Coronary artery (tissue), 2 donors: Measurements from ENCODE around the gene PIK3R1.

Experiments
- DNase-seq: peaks from one replicate; pipeline ENCODE4 v3.0.0-alpha.2; 2017; ENCODE audit warnings: low spot score
- H3K27ac ChIP-seq, 2 donors: fragments of 200-600 bp; sonication (generic); one replicate each; pipeline ENCODE4 v1.5.1; 2016 to 2019
- H3K4me3 ChIP-seq: fragments of 200-600 bp; sonication (generic); 2 replicates; pipeline ENCODE4 v1.5.1; 2016; ENCODE audit warnings: mild to moderate bottlenecking, moderate library complexity
- CTCF ChIP-seq: fragments of 200-600 bp; sonication (generic); IDR thresholded peaks from one replicate; pipeline ENCODE4 v1.5.1; 2019; ENCODE audit warnings: antibody characterized with exemption

The PIK3R1 gene

GRCh38 chr5:68248896-68249295 is 33.3 kb downstream of the PIK3R1 start:
- DNase-seq: no peak
- Histone ChIP-seq H3K27ac (no peak overlapping the region), H3K4me3 (no peak overlapping the region)
- TF ChIP-seq CTCF: no peak

GRCh38 chr5:68249520-68249919 is 34.0 kb downstream of the PIK3R1 start:
- Histone ChIP-seq H3K27ac (peak overlapping the region; percentile 56 to 89), H3K4me3 (no peak overlapping the region)
- no peak for TF ChIP-seq CTCF
- DNase-seq: no peak

GRCh38 chr5:68250661-68251298 is 35.2 kb downstream of the PIK3R1 start:
- DNase-seq: no peak
- no peak for TF ChIP-seq CTCF
- Histone ChIP-seq H3K4me3 (peak overlapping the region; percentile 20), H3K27ac (peak overlapping the region; percentile 56 to 89)

- TF ChIP-seq CTCF: no peak
- no peak for DNase-seq
- H3K27ac ChIP-seq: peak overlapping the region; percentile 56 to 89
- H3K4me3 ChIP-seq: peak overlapping the region; percentile 57
Measured at GRCh38 chr5:68251386-68251785, 35.8 kb downstream of the PIK3R1 start.

- peak overlapping the region; percentile 57 for H3K4me3 ChIP-seq
Measured at GRCh38 chr5:68251804-68252522, 36.4 kb downstream of the PIK3R1 start.

GRCh38 chr5:68252673-68253623 is 37.4 kb downstream of the PIK3R1 start:
- peak; percentile 57 for TF ChIP-seq CTCF
- Histone ChIP-seq H3K4me3 (peak overlapping the region; percentile 57), H3K27ac (peak overlapping the region; percentile 56 to 89)
- no peak for DNase-seq

More at GRCh38 chr5:68251804-68252522, 36.4 kb downstream of the PIK3R1 start:
- no peak for DNase-seq
- no peak for TF ChIP-seq CTCF
- peak overlapping the region; percentile 56 to 89 for H3K27ac ChIP-seq
